Measurements from ENCODE around the gene SEMA5A. TPM values are rescaled to one million over a fixed set of nuclear protein-coding genes. Genes with fewer than 3 reads are reported as not detected.

The SEMA5A gene
- total and polyA plus RNA-seq, 7 experiments from 2014 or later = 0.25 to 0.98 (median 0.46) TPM; not detected in 1

DNA sequence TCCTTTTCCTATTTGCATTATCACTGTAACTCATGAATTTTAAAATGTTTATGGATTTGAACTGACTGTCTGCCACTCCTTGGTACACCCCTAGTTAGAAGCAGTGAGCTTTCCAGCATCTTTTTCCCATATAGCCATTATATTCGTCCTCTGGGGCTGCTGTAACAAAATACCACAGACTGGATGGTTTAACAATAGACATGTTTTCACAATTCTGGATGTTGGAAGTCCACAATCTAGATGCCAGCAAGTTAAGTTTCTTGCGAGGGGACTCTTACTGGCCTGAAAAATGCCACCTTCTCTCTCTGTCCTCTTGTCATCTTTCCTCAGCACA, 530.0 kb downstream of the SEMA5A start:
- no peak overlapping the region for H3K4me3 ChIP-seq (ENCODE audit: low read length)
- ChIA-PET CTCF (no interaction called here), POLR2A (no interaction called here)
- no peak overlapping the region for H3K27ac Mint-ChIP-seq
- ATAC-seq (no peak), DNase-seq (no peak)
- no peaks in the 10 kb centered on the region for H3K27me3 ChIP-seq (ENCODE audit: control insufficient read depth in 2 of 2, insufficient read depth in 2 of 2, low read length in 2 of 2)
- no peaks in the 10 kb centered on the region for H3K36me3 ChIP-seq (ENCODE audit: control insufficient read depth in 2 of 3, insufficient read depth in 3 of 3, low read length in 3 of 3)
- H3K4me1 ChIP-seq (ENCODE audit: control insufficient read depth in 2 of 2, insufficient read depth in 2 of 2, low read length in 2 of 2) = no peaks in the 10 kb centered on the region
- intact Hi-C loops (cut with micrococcal nuclease) = no loop called here
- H3K27ac ChIP-seq (ENCODE audit: low read depth, low read length) = no peak overlapping the region
- no peaks in the 10 kb centered on the region for H3K36me3 Mint-ChIP-seq
- no peaks in the 10 kb centered on the region for H3K27me3 Mint-ChIP-seq
- no peaks in the 10 kb centered on the region for H3K9me3 ChIP-seq (ENCODE audit: control insufficient read depth in 2 of 3, low read length in 3 of 3)
- peaks cover 0 to 10% (median 4%) of the 10 kb centered on the region in 11 donors for H3K9me3 Mint-ChIP-seq
- no peaks in the 10 kb centered on the region for H3K4me1 Mint-ChIP-seq
- no peak overlapping the region for H3K4me3 Mint-ChIP-seq

GRCh38 chr5:9015260-9015936, 530.5 kb downstream of the SEMA5A start:
- Mint-ChIP-seq H3K4me3 (no peak overlapping the region), H3K27ac (no peak overlapping the region), H3K27me3 (no peaks in the 10 kb centered on the region), H3K4me1 (no peaks in the 10 kb centered on the region), H3K9me3 (peaks cover 0 to 10% (median 2%) of the 10 kb centered on the region in 11 donors), H3K36me3 (no peaks in the 10 kb centered on the region)
- Histone ChIP-seq H3K4me3 (ENCODE audit: low read length) (no peak overlapping the region), H3K36me3 (ENCODE audit: control insufficient read depth in 2 of 3, insufficient read depth in 3 of 3, low read length in 3 of 3) (no peaks in the 10 kb centered on the region), H3K27me3 (ENCODE audit: control insufficient read depth in 2 of 2, insufficient read depth in 2 of 2, low read length in 2 of 2) (no peaks in the 10 kb centered on the region), H3K27ac (ENCODE audit: low read depth, low read length) (no peak overlapping the region), H3K4me1 (ENCODE audit: control insufficient read depth in 2 of 2, insufficient read depth in 2 of 2, low read length in 2 of 2) (no peaks in the 10 kb centered on the region), H3K9me3 (ENCODE audit: control insufficient read depth in 2 of 3, low read length in 3 of 3) (no peaks in the 10 kb centered on the region)
- DNase-seq (no peak), ATAC-seq (no peak)
- CTCF ChIA-PET = no interaction called here
- POLR2A ChIA-PET = no interaction called here
- intact Hi-C loops (cut with micrococcal nuclease) = no loop called here

- Mint-ChIP-seq H3K4me1 (no peaks in the 10 kb centered on the region), H3K27me3 (no peaks in the 10 kb centered on the region), H3K4me3 (no peak overlapping the region), H3K9me3 (peaks cover 2 to 17% (median 5%) of the 10 kb centered on the region in 11 donors), H3K27ac (no peak overlapping the region), H3K36me3 (no peaks in the 10 kb centered on the region)
- intact Hi-C loops (cut with micrococcal nuclease) = no loop called here
- H3K9me3 ChIP-seq (ENCODE audit: control insufficient read depth in 2 of 3, low read length in 3 of 3) = no peaks in the 10 kb centered on the region
- H3K27me3 ChIP-seq (ENCODE audit: control insufficient read depth in 2 of 2, insufficient read depth in 2 of 2, low read length in 2 of 2) = no peaks in the 10 kb centered on the region
- no peaks in the 10 kb centered on the region for H3K4me1 ChIP-seq (ENCODE audit: control insufficient read depth in 2 of 2, insufficient read depth in 2 of 2, low read length in 2 of 2)
- no peak for ATAC-seq
- ChIA-PET POLR2A (no interaction called here), CTCF (no interaction called here)
- no peaks in the 10 kb centered on the region for H3K36me3 ChIP-seq (ENCODE audit: control insufficient read depth in 2 of 3, insufficient read depth in 3 of 3, low read length in 3 of 3)
- no peak for DNase-seq
- no peak overlapping the region for H3K4me3 ChIP-seq (ENCODE audit: low read length)
- H3K27ac ChIP-seq (ENCODE audit: low read depth, low read length) = no peak overlapping the region
Measured at GRCh38 chr5:9013147-9013546, 532.7 kb downstream of the SEMA5A start.

DNA sequence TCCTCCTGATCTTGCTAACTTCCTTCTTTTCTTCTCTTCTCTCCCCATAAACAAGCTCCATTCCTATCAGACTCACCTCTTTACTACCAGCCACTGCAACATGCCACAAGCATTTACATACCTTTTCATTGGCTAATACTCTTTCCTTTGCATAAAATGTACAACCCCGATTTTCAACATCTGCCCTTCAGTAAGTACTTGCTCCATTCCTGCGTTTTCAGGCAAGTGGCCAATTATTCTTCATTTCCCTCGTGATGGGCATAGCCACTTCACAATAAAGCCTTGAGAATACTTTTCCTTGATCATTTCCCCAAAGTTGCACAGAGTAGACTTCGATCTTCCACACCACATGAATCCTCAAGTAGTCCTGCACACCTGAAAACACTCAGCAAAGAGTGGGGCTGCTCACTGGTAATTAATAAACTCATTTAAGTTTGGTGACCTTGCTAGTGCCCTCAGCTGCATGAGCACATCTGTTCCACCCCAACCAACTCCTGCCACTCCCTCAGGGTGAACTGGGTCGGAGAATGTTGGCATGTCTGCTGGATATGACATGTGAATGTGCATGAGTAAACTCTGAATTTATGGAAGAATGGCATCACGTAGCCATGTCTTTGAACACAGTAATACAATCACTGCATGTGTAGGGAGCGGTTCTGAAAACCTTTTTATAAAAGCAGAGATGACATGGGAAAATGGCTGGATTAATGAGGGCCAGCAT, 535.8 kb downstream of the SEMA5A start:
- H3K27ac ChIP-seq (ENCODE audit: low read depth, low read length) = no peak overlapping the region
- no peaks in the 10 kb centered on the region for H3K27me3 Mint-ChIP-seq
- no peaks in the 10 kb centered on the region for H3K9me3 ChIP-seq (ENCODE audit: control insufficient read depth in 2 of 3, low read length in 3 of 3)
- no peaks in the 10 kb centered on the region for H3K36me3 Mint-ChIP-seq
- no peaks in the 10 kb centered on the region for H3K4me1 Mint-ChIP-seq
- DNase-seq (no peak), ATAC-seq (no peak)
- H3K4me3 ChIP-seq (ENCODE audit: low read length) = no peak overlapping the region
- ChIA-PET CTCF (no interaction called here), POLR2A (no interaction called here)
- intact Hi-C loops (cut with micrococcal nuclease) = no loop called here
- no peaks in the 10 kb centered on the region for H3K36me3 ChIP-seq (ENCODE audit: control insufficient read depth in 2 of 3, insufficient read depth in 3 of 3, low read length in 3 of 3)
- no peaks in the 10 kb centered on the region for H3K4me1 ChIP-seq (ENCODE audit: control insufficient read depth in 2 of 2, insufficient read depth in 2 of 2, low read length in 2 of 2)
- H3K9me3 Mint-ChIP-seq = peaks cover 3 to 30% (median 10%) of the 10 kb centered on the region in 11 donors
- no peak overlapping the region for H3K27ac Mint-ChIP-seq
- no peak overlapping the region for H3K4me3 Mint-ChIP-seq
- no peaks in the 10 kb centered on the region for H3K27me3 ChIP-seq (ENCODE audit: control insufficient read depth in 2 of 2, insufficient read depth in 2 of 2, low read length in 2 of 2)

DNA sequence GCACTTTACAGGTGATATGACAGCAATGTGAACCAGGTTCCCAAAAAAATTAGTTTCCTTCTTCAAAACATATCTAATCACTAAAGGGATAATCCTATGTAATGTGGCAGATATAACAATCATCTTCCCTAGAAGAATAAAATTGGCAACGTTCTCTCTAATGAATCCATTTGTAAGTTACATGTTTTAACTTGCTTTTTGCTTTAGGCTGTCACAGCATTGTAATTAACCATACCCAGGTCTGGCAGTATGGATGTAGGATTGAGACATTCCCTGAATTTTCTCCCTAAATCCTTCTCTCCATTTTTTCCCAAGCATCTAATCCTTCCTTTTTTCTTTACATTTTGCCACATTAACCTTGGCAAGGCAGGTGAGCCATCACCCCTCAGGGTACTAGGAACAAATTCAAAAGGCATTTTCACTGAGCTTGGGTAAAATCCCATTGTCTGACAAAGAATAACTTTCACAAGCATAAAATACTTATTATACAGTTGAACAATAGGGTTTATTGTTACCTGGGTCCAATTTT, 548.3 kb downstream of the SEMA5A start:
- Mint-ChIP-seq H3K9me3 (peaks cover 0 to 8% (median 0%) of the 10 kb centered on the region in 11 donors), H3K4me1 (no peaks in the 10 kb centered on the region), H3K4me3 (no peak overlapping the region), H3K27ac (no peak overlapping the region), H3K36me3 (no peaks in the 10 kb centered on the region), H3K27me3 (no peaks in the 10 kb centered on the region)
- CTCF ChIA-PET = no interaction called here
- H3K36me3 ChIP-seq (ENCODE audit: control insufficient read depth in 2 of 3, insufficient read depth in 3 of 3, low read length in 3 of 3) = no peaks in the 10 kb centered on the region
- no peak overlapping the region for H3K27ac ChIP-seq (ENCODE audit: low read depth, low read length)
- no peaks in the 10 kb centered on the region for H3K9me3 ChIP-seq (ENCODE audit: control insufficient read depth in 2 of 3, low read length in 3 of 3)
- DNase-seq = no peak
- H3K4me1 ChIP-seq (ENCODE audit: control insufficient read depth in 2 of 2, insufficient read depth in 2 of 2, low read length in 2 of 2) = no peaks in the 10 kb centered on the region
- POLR2A ChIA-PET = no interaction called here
- no peak overlapping the region for H3K4me3 ChIP-seq (ENCODE audit: low read length)
- intact Hi-C loops (cut with micrococcal nuclease) = no loop called here
- ATAC-seq = no peak
- H3K27me3 ChIP-seq (ENCODE audit: control insufficient read depth in 2 of 2, insufficient read depth in 2 of 2, low read length in 2 of 2) = no peaks in the 10 kb centered on the region

- no peaks in the 10 kb centered on the region for H3K36me3 Mint-ChIP-seq
- no peak for DNase-seq
- Histone ChIP-seq H3K9me3 (ENCODE audit: control insufficient read depth in 2 of 3, low read length in 3 of 3) (no peaks in the 10 kb centered on the region), H3K27ac (ENCODE audit: low read depth, low read length) (no peak overlapping the region), H3K36me3 (ENCODE audit: control insufficient read depth in 2 of 3, insufficient read depth in 3 of 3, low read length in 3 of 3) (no peaks in the 10 kb centered on the region), H3K4me1 (ENCODE audit: control insufficient read depth in 2 of 2, insufficient read depth in 2 of 2, low read length in 2 of 2) (no peaks in the 10 kb centered on the region), H3K4me3 (ENCODE audit: low read length) (no peak overlapping the region), H3K27me3 (ENCODE audit: control insufficient read depth in 2 of 2, insufficient read depth in 2 of 2, low read length in 2 of 2) (no peaks in the 10 kb centered on the region)
- no peaks in the 10 kb centered on the region for H3K4me1 Mint-ChIP-seq
- H3K27me3 Mint-ChIP-seq = no peaks in the 10 kb centered on the region
- intact Hi-C loops (cut with micrococcal nuclease) = no loop called here
- H3K9me3 Mint-ChIP-seq = peaks cover 0 to 13% (median 0%) of the 10 kb centered on the region in 11 donors
- ChIA-PET CTCF (no interaction called here), POLR2A (no interaction called here)
- no peak overlapping the region for H3K27ac Mint-ChIP-seq
- no peak overlapping the region for H3K4me3 Mint-ChIP-seq
- no peak for ATAC-seq
Measured at GRCh38 chr5:8993031-8993430, 552.8 kb downstream of the SEMA5A start.
